ENCODE measurements around the gene CYS1.

CYS1 gene

DNA sequence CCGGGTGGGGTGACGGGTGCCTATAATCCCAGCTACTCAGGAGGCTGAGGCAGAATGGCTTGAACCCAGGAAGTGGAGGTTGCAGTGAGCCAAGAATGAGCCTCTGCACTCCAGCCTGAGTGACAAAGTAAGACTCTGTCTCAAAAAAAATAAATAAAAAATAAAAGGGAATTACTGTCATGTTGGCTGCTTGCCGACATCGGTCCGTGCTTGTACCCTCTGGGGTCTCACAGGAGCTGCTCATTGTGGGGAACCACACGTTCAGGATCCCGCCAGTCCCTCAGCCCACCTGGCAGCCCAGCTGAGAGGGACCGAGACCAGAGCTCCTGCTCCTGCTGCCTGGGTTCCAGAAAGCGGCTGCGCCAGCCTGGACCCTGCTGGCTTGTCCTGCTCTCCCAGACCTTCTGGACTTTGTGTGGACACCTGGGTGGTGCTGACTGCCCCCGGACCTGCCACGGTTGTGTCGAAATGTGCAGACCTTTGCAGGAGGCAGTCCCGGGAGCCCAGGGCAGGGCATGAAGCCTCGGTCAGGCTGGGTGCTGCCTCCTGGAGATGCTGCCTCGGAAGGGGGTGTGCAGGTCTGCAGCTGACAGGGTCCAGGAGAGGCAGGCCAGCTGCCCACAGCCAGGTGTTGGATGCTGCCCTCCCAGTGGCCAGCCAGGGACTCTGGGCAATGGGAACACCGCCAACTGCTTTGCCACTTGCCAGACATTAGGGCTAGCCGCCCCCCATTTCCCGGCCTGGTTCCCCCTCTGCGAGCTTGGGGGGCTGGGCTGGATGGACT lies 20.5 kb downstream of the CYS1 start:
- Histone ChIP-seq H3K27ac (no peak overlapping the region), H3K4me1 (peaks cover 10% of the 10 kb centered on the region), H3K79me2 (no peaks in the 10 kb centered on the region), H3K4me3 (ENCODE audit: low read depth, low read length) (no peak overlapping the region), H2AFZ (no peak overlapping the region), H3K4me2 (ENCODE audit: low read length) (no peak overlapping the region), H3K36me3 (ENCODE audit: control insufficient read depth, insufficient read depth, low read length) (no peaks in the 10 kb centered on the region), H3K9ac (no peak overlapping the region), H3K27me3 (ENCODE audit: control insufficient read depth, insufficient read depth, low read length) (no peaks in the 10 kb centered on the region), H3K9me3 (ENCODE audit: control insufficient read depth, low read length) (no peaks in the 10 kb centered on the region)
- TF ChIP-seq, protein P1, sequence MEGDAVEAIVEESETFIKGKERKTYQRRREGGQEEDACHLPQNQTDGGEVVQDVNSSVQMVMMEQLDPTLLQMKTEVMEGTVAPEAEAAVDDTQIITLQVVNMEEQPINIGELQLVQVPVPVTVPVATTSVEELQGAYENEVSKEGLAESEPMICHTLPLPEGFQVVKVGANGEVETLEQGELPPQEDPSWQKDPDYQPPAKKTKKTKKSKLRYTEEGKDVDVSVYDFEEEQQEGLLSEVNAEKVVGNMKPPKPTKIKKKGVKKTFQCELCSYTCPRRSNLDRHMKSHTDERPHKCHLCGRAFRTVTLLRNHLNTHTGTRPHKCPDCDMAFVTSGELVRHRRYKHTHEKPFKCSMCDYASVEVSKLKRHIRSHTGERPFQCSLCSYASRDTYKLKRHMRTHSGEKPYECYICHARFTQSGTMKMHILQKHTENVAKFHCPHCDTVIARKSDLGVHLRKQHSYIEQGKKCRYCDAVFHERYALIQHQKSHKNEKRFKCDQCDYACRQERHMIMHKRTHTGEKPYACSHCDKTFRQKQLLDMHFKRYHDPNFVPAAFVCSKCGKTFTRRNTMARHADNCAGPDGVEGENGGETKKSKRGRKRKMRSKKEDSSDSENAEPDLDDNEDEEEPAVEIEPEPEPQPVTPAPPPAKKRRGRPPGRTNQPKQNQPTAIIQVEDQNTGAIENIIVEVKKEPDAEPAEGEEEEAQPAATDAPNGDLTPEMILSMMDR (IDR thresholded peaks at IDR 0.05) = no peak

DNA sequence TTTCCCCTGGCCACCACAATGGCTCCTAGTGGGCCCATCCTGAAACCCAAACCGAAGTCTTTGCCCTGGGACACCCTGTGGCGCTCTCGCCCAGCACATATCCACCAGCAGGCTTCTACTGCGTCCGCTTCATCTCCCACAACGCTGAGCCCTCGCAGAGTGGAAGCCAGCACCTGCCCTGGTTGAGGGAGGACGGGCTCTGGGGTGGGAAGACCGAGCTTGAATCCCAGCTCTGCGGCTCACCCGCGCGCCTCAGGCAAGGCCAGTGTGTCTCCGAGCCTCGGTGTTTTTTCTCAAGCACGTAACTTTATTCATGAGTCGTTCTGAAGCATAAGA lies 21.2 kb downstream of the CYS1 start:
- Histone ChIP-seq H3K27ac (no peak overlapping the region), H3K79me2 (no peaks in the 10 kb centered on the region), H3K4me3 (ENCODE audit: low read depth, low read length) (no peak overlapping the region), H2AFZ (no peak overlapping the region), H3K4me1 (peaks cover 10% of the 10 kb centered on the region), H3K27me3 (ENCODE audit: control insufficient read depth, insufficient read depth, low read length) (no peaks in the 10 kb centered on the region), H3K4me2 (ENCODE audit: low read length) (no peak overlapping the region), H3K9me3 (ENCODE audit: control insufficient read depth, low read length) (no peaks in the 10 kb centered on the region), H3K36me3 (ENCODE audit: control insufficient read depth, insufficient read depth, low read length) (no peaks in the 10 kb centered on the region), H3K9ac (no peak overlapping the region)
- TF ChIP-seq, protein P1 (IDR thresholded peaks at IDR 0.05) = no peak

DNA sequence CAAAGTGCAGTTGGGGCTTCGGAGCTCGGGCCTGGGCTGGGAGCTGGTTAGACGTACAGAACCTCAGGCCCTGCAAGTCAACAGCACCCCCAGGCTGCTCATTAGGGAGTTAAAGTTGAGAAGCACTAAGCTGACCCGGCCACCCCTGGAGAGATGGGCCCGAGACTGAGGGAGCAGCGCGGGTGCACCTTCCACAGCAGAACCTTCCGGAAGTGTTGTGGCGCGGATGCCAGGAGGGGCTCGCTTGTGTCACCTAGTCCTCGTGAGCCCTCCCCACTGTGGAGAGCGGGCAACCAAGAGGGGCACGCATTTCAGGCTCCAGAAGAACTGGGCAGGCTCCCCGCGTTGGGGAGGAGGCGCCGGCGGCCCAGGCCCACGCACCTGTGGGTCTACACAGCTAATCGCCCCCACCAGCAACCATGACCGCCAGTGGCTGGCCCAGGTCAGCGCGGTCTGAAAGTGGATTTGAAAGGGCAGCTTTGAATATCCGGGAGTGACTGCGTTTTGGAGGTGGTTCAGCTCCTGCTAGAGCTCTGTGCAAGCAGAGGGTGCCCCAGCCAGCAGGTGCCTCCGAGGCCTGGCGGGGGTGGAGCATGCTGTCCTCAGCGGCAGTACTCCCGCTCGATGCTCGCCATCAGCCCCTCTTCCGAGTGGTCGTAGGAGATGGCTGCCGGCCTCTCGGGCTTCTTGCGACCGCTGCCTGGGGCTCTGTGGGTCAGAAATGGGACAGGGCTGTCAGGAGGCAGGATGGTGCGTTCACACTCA lies 21.8 kb downstream of the CYS1 start:
- TF ChIP-seq, protein P1 (IDR thresholded peaks at IDR 0.05) = no peak
- H3K4me1 ChIP-seq = peaks cover 14% of the 10 kb centered on the region
- H3K9me3 ChIP-seq (ENCODE audit: control insufficient read depth, low read length) = no peaks in the 10 kb centered on the region
- no peak overlapping the region for H3K4me2 ChIP-seq (ENCODE audit: low read length)
- H3K36me3 ChIP-seq (ENCODE audit: control insufficient read depth, insufficient read depth, low read length) = no peaks in the 10 kb centered on the region
- no peaks in the 10 kb centered on the region for H3K79me2 ChIP-seq
- no peak overlapping the region for H3K27ac ChIP-seq
- no peak overlapping the region for H3K4me3 ChIP-seq (ENCODE audit: low read depth, low read length)
- H2AFZ ChIP-seq = no peak overlapping the region
- no peaks in the 10 kb centered on the region for H3K27me3 ChIP-seq (ENCODE audit: control insufficient read depth, insufficient read depth, low read length)
- no peak overlapping the region for H3K9ac ChIP-seq

GRCh38 chr2:10057231-10058107 lies 22.7 kb downstream of the CYS1 start:
- Histone ChIP-seq H3K4me3 (ENCODE audit: low read depth, low read length) (no peak overlapping the region), H2AFZ (peak overlapping the region; percentile 63), H3K9ac (no peak overlapping the region), H3K27ac (no peak overlapping the region), H3K27me3 (ENCODE audit: control insufficient read depth, insufficient read depth, low read length) (no peaks in the 10 kb centered on the region), H3K79me2 (no peaks in the 10 kb centered on the region), H3K36me3 (ENCODE audit: control insufficient read depth, insufficient read depth, low read length) (no peaks in the 10 kb centered on the region), H3K4me2 (ENCODE audit: low read length) (no peak overlapping the region), H3K9me3 (ENCODE audit: control insufficient read depth, low read length) (no peaks in the 10 kb centered on the region), H3K4me1 (peaks cover 17% of the 10 kb centered on the region)
- TF ChIP-seq, protein P1 (IDR thresholded peaks at IDR 0.05) = no peak

Measured in parathyroid adenoma (tissue), 2 donors.